ENCODE measurements around the gene SYK. TPM values are rescaled to one million over a fixed set of nuclear protein-coding genes. Genes with fewer than 3 reads are reported as not detected.

Gene SYK
- total RNA-seq, 2 donors from 2014 or later = 2.5 to 6.0 TPM

GRCh38 chr9:90827181-90827871 lies 25.7 kb downstream of the SYK start:
- Mint-ChIP-seq H3K27me3 (ENCODE audit: insufficient read depth) (peaks cover 5% of the 10 kb centered on the region), H3K27ac (no peak overlapping the region), H3K36me3 (ENCODE audit: low read depth) (no peaks in the 10 kb centered on the region), H3K9me3 (peaks cover 19% of the 10 kb centered on the region), H3K4me3 (no peak overlapping the region), H3K4me1 (no peaks in the 10 kb centered on the region)
- no peaks in the 10 kb centered on the region for H3K36me3 ChIP-seq (ENCODE audit: control insufficient read depth, insufficient read depth, low read length)
- H3K9ac ChIP-seq (ENCODE audit: extremely low read depth, low read length, poor library complexity, severe bottlenecking) = no peak overlapping the region
- no peaks in the 10 kb centered on the region for H3K4me1 ChIP-seq (ENCODE audit: control insufficient read depth, insufficient read depth, low read length)
- no peak overlapping the region for H3K27ac ChIP-seq (ENCODE audit: low read depth, low read length)
- no peak for DNase-seq
- WGBS, 2 experiments (ENCODE audit: insufficient coverage in 1 of 2, insufficient read length in 1 of 2) = 79 to 85% methylated on average over 4 to 8 of the region's 8 CpGs
- no peak overlapping the region for H3K4me3 ChIP-seq (ENCODE audit: low read length)
- peaks cover 16% of the 10 kb centered on the region for H3K9me3 ChIP-seq (ENCODE audit: control insufficient read depth, low read length)
- no peaks in the 10 kb centered on the region for H3K27me3 ChIP-seq (ENCODE audit: control insufficient read depth, insufficient read depth, low read length, poor library complexity, severe bottlenecking)
- no peak for TF ChIP-seq CTCF (conservative IDR thresholded peaks at IDR 0.05)

DNA sequence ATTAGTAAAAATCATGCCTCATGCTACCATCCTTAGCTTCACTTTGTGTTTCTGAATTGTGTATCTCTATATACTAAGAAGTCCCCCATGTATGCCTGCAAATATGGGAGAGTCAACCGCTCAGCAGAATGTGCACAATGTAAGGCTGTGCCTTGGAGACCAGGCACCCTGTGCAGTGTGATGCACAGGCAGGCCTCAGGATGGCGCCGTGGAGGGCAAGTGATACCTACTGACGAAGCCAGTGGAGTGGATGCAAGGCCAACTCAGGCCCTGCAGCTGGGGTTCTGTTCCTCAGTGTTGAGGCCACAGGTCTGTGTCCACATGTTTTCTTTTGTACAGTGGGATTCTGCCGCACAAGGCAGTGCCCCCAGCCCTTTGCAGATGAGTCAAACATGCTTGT lies 28.4 kb downstream of the SYK start:
- Histone ChIP-seq H3K27ac (ENCODE audit: low read depth, low read length) (no peak overlapping the region), H3K9me3 (ENCODE audit: control insufficient read depth, low read length) (no peaks in the 10 kb centered on the region), H3K4me3 (ENCODE audit: low read length) (no peak overlapping the region), H3K4me1 (ENCODE audit: control insufficient read depth, insufficient read depth, low read length) (no peaks in the 10 kb centered on the region), H3K9ac (ENCODE audit: extremely low read depth, low read length, poor library complexity, severe bottlenecking) (no peak overlapping the region), H3K36me3 (ENCODE audit: control insufficient read depth, insufficient read depth, low read length) (no peaks in the 10 kb centered on the region), H3K27me3 (ENCODE audit: control insufficient read depth, insufficient read depth, low read length, poor library complexity, severe bottlenecking) (no peaks in the 10 kb centered on the region)
- Mint-ChIP-seq H3K27me3 (ENCODE audit: insufficient read depth) (peaks cover 5% of the 10 kb centered on the region), H3K4me3 (no peak overlapping the region), H3K4me1 (no peaks in the 10 kb centered on the region), H3K9me3 (no peaks in the 10 kb centered on the region), H3K36me3 (ENCODE audit: low read depth) (no peaks in the 10 kb centered on the region), H3K27ac (no peak overlapping the region)
- WGBS, 2 experiments (ENCODE audit: insufficient coverage in 1 of 2, insufficient read length in 1 of 2) = 92 to 94% methylated on average over 5 of the region's 5 CpGs
- TF ChIP-seq CTCF (conservative IDR thresholded peaks at IDR 0.05) = peak; percentile 22
- no peak for DNase-seq

DNA sequence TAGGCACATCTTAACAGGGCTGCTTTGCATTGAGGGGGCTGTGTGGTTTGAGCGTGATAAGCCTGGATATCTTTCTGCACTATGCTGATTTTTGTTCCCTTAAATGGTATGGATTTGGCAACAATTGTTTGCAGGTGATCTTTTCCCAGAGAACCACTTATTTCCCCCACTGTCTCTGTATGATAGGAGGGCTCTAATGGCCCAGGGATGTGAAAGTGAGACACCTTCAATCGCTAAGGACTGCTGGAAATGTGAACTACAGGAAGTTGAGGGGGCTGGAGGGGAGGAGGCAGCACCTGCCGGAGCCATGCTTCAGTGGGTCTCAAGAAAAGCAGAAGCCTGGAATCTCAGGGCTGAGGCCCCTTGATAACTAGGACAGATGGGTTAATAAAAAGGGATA lies 29.4 kb downstream of the SYK start:
- no peaks in the 10 kb centered on the region for H3K27me3 ChIP-seq (ENCODE audit: control insufficient read depth, insufficient read depth, low read length, poor library complexity, severe bottlenecking)

More for the DNA sequence above, 29.4 kb downstream of the SYK start:
- no peaks in the 10 kb centered on the region for H3K4me1 Mint-ChIP-seq
- Histone ChIP-seq H3K9ac (ENCODE audit: extremely low read depth, low read length, poor library complexity, severe bottlenecking) (no peak overlapping the region), H3K9me3 (ENCODE audit: control insufficient read depth, low read length) (no peaks in the 10 kb centered on the region), H3K4me1 (ENCODE audit: control insufficient read depth, insufficient read depth, low read length) (no peaks in the 10 kb centered on the region), H3K27ac (ENCODE audit: low read depth, low read length) (no peak overlapping the region), H3K36me3 (ENCODE audit: control insufficient read depth, insufficient read depth, low read length) (no peaks in the 10 kb centered on the region), H3K4me3 (ENCODE audit: low read length) (no peak overlapping the region)
- no peak overlapping the region for H3K27ac Mint-ChIP-seq
- H3K9me3 Mint-ChIP-seq = no peaks in the 10 kb centered on the region
- DNase-seq = peak; percentile 10
- H3K27me3 Mint-ChIP-seq (ENCODE audit: insufficient read depth) = peaks cover 2% of the 10 kb centered on the region
- TF ChIP-seq CTCF (conservative IDR thresholded peaks at IDR 0.05) = no peak
- H3K36me3 Mint-ChIP-seq (ENCODE audit: low read depth) = no peaks in the 10 kb centered on the region
- WGBS, 2 experiments (ENCODE audit: insufficient coverage in 1 of 2, insufficient read length in 1 of 2) = 80 to 92% methylated on average over 2 to 3 of the region's 3 CpGs
- H3K4me3 Mint-ChIP-seq = no peak overlapping the region

Data from endodermal cell (in vitro differentiated cells).